Hematopoietic multipotent progenitor cell treated with erythropoietin and hydrocortisone succinate and interleukin-3 and kit ligand, for 6 days (in vitro differentiated cells): ENCODE measurements around the gene RAI1.

Source experiments
- DNase-seq: peaks from one replicate; pipeline ENCODE4 v3.0.0-alpha.2; 2015

RAI1 gene

GRCh38 chr17:17789828-17790636 lies 108.8 kb downstream of the RAI1 start:
- no peak for DNase-seq

GRCh38 chr17:17790637-17791464 lies 109.6 kb downstream of the RAI1 start:
- DNase-seq = no peak

- no peak for DNase-seq
Observed at GRCh38 chr17:17792037-17792550, 110.8 kb downstream of the RAI1 start.

GRCh38 chr17:17792551-17793377 lies 111.5 kb downstream of the RAI1 start:
- peak; percentile 79 for DNase-seq

- no peak for DNase-seq
Observed at GRCh38 chr17:17793378-17794214, 112.3 kb downstream of the RAI1 start.

GRCh38 chr17:17794382-17794781 lies 113.1 kb downstream of the RAI1 start:
- no peak for DNase-seq

- DNase-seq = no peak
Observed at GRCh38 chr17:17795296-17795695, 114.0 kb downstream of the RAI1 start.

- no peak for DNase-seq
Observed at GRCh38 chr17:17795946-17796786, 114.9 kb downstream of the RAI1 start.

- DNase-seq = no peak
Observed at GRCh38 chr17:17796787-17797061, 115.5 kb downstream of the RAI1 start.

- DNase-seq = no peak
Observed at GRCh38 chr17:17797119-17797809, 116.0 kb downstream of the RAI1 start.

- no peak for DNase-seq
Observed at GRCh38 chr17:17798010-17798556, 116.8 kb downstream of the RAI1 start.

GRCh38 chr17:17798573-17799255 lies 117.5 kb downstream of the RAI1 start:
- DNase-seq = no peak

GRCh38 chr17:17800504-17801021 lies 119.3 kb downstream of the RAI1 start:
- DNase-seq = no peak

- no peak for DNase-seq
Observed at GRCh38 chr17:17801800-17802481, 120.7 kb downstream of the RAI1 start.

- no peak for DNase-seq
Observed at GRCh38 chr17:17804007-17804406, 122.7 kb downstream of the RAI1 start.

GRCh38 chr17:17805575-17805974 lies 124.3 kb downstream of the RAI1 start:
- no peak for DNase-seq

GRCh38 chr17:17806035-17806434 lies 124.8 kb downstream of the RAI1 start:
- no peak for DNase-seq

GRCh38 chr17:17806611-17807274 lies 125.5 kb downstream of the RAI1 start:
- no peak for DNase-seq
